IMR-90 (cell line): ENCODE results near the gene FIS1. TPM values are rescaled to one million over a fixed set of nuclear protein-coding genes. Genes with fewer than 3 reads are reported as not detected.

Source experiments
- ATAC-seq: fragments of 200-7000 bp; cut with Tn5 transposase; 2 replicates; pipeline ENCODE4 v1.9.1; 2020; ENCODE audit warnings: low read depth, mild to moderate bottlenecking, moderate library complexity
- BruUV-seq: library from RNA; stranded (reverse); fragments of 400-500 nt; replicated peaks from 2 replicates; lab custom pipeline; 2021; lab: Mats Ljungman, UMichigan
- CTCF ChIA-PET: fragments of 300-600 bp; formaldehyde crosslinking; extraction: SDS; loops from one replicate; lab custom pipeline; 2021; ENCODE audit warnings: antibody characterized with exemption; lab: Yijun Ruan, JAX
- POLR2A ChIA-PET: fragments of 300-600 bp; sonication (Branson Sonifier 250); formaldehyde crosslinking; loops from one replicate; lab custom pipeline; 2022; ENCODE audit warnings: antibody characterized with exemption; ENCODE audit not compliant: unreplicated experiment; lab: Charles Lee
- DNase-seq: peaks from one replicate; pipeline ENCODE4 v3.0.0; 2013
- H2AFZ ChIP-seq: replicated peaks from 2 replicates; pipeline ENCODE3; 2013; ENCODE audit warnings: low read length, mild to moderate bottlenecking; ENCODE audit not compliant: poor library complexity
- H2AK5ac ChIP-seq: 2 replicates; pipeline ENCODE4 v1.6.1; 2013; ENCODE audit warnings: low read depth, low read length, inconsistent platforms
- H2AK9ac ChIP-seq: replicated peaks from 2 replicates; pipeline ENCODE3; 2013; ENCODE audit warnings: mild to moderate bottlenecking, low read depth, low read length, moderate library complexity; ENCODE audit not compliant: poor library complexity
- H2BK120ac ChIP-seq: 2 replicates; pipeline ENCODE4 v1.6.1; 2013; ENCODE audit warnings: low read depth, low read length, inconsistent platforms
- H2BK15ac ChIP-seq: 3 replicates; pipeline ENCODE4 v1.6.1; 2013; ENCODE audit warnings: low read depth, low read length, inconsistent platforms
- H2BK20ac ChIP-seq: 2 replicates; pipeline ENCODE4 v1.6.1; 2013; ENCODE audit warnings: low read depth, mild to moderate bottlenecking, inconsistent platforms, low read length, moderate library complexity
- H2BK5ac ChIP-seq: 2 replicates; pipeline ENCODE4 v1.6.1; 2013; ENCODE audit warnings: mild to moderate bottlenecking, low read depth, low read length, inconsistent platforms; ENCODE audit not compliant: poor library complexity, severe bottlenecking
- H3K14ac ChIP-seq: replicated peaks from 2 replicates; pipeline ENCODE4 v1.6.1; 2013; ENCODE audit warnings: low read depth, low read length, inconsistent platforms
- H3K18ac ChIP-seq: 2 replicates; pipeline ENCODE4 v1.6.1; 2013; ENCODE audit warnings: low read depth, low read length, control low read depth
- H3K23ac ChIP-seq: 2 replicates; pipeline ENCODE4 v1.6.1; 2013; ENCODE audit warnings: low read depth, low read length, inconsistent platforms
- H3K27ac ChIP-seq: 2 replicates; pipeline ENCODE4 v1.5.1; 2013; ENCODE audit warnings: mild to moderate bottlenecking, control low read depth, low read length; ENCODE audit not compliant: insufficient read depth
- H3K27me3 ChIP-seq: 2 replicates; pipeline ENCODE4 v1.6.1; 2013; ENCODE audit warnings: low read length; ENCODE audit not compliant: control insufficient read depth, insufficient read depth
- H3K36me3 ChIP-seq: 2 replicates; pipeline ENCODE4 v1.6.1; 2013; ENCODE audit warnings: low read length, mixed read lengths; ENCODE audit not compliant: control insufficient read depth, insufficient read depth
- H3K4ac ChIP-seq: 2 replicates; pipeline ENCODE4 v1.6.1; 2013; ENCODE audit warnings: low read depth, low read length, inconsistent platforms
- H3K4me1 ChIP-seq: 2 replicates; pipeline ENCODE4 v1.6.1; 2013; ENCODE audit warnings: low read length, mixed read lengths; ENCODE audit not compliant: control insufficient read depth, insufficient read depth
- H3K4me2 ChIP-seq: 2 replicates; pipeline ENCODE4 v1.6.1; 2013; ENCODE audit warnings: low read depth, mild to moderate bottlenecking, control low read depth, low read length, moderate library complexity
- H3K4me3 ChIP-seq: 2 replicates; pipeline ENCODE4 v1.5.1; 2013; ENCODE audit warnings: low read depth, mild to moderate bottlenecking, control low read depth, low read length, moderate library complexity; ENCODE audit not compliant: insufficient read depth
- H3K56ac ChIP-seq: 2 replicates; pipeline ENCODE4 v1.6.1; 2013; ENCODE audit warnings: low read length, inconsistent platforms; ENCODE audit not compliant: insufficient read depth; ENCODE audit errors: extremely low read depth
- H3K79me1 ChIP-seq, 2 experiments: 2 replicates each; pipeline ENCODE4 v1.6.1; 2013; ENCODE audit warnings: low read length in 2 of 2, inconsistent platforms in 1 of 2, low read depth in 1 of 2
- H3K9ac ChIP-seq: 2 replicates; pipeline ENCODE4 v1.6.1; 2013; ENCODE audit warnings: low read depth, low read length, control low read depth
- H3K9me1 ChIP-seq: 2 replicates; pipeline ENCODE4 v1.6.1; 2013; ENCODE audit warnings: low read length, inconsistent platforms; ENCODE audit not compliant: insufficient read depth
- H3K9me3 ChIP-seq: 2 replicates; pipeline ENCODE4 v1.6.1; 2013; ENCODE audit warnings: low read length; ENCODE audit not compliant: control insufficient read depth, insufficient read depth
- H4K20me1 ChIP-seq: 2 replicates; pipeline ENCODE4 v1.6.1; 2013; ENCODE audit warnings: low read length, inconsistent platforms; ENCODE audit not compliant: insufficient read depth
- H4K5ac ChIP-seq: 2 replicates; pipeline ENCODE4 v1.6.1; 2013; ENCODE audit warnings: mild to moderate bottlenecking, low read depth, low read length, control low read depth
- H4K8ac ChIP-seq, 2 experiments: 2 replicates each; pipeline ENCODE4 v1.6.1; 2013; ENCODE audit warnings: low read depth in 2 of 2, low read length in 2 of 2, control low read depth in 1 of 2, inconsistent platforms in 1 of 2
- H4K91ac ChIP-seq: 2 replicates; pipeline ENCODE4 v1.6.1; 2013; ENCODE audit warnings: low read depth, low read length, inconsistent platforms; ENCODE audit not compliant: insufficient read depth
- BHLHE40 ChIP-seq: fragments of 150-350 bp; IDR thresholded peaks from 2 replicates; pipeline ENCODE4 v1.6.1; 2016; ENCODE audit warnings: mild to moderate bottlenecking, low read depth, low read length
- CEBPB ChIP-seq: IDR thresholded peaks from 2 replicates; pipeline ENCODE4 v1.6.1; 2012; ENCODE audit warnings: low read depth, low read length, improper control_type of control experiment
- CHD1 ChIP-seq: IDR thresholded peaks from 2 replicates; pipeline ENCODE4 v1.6.1; 2012; ENCODE audit warnings: low read depth, low read length, improper control_type of control experiment
- ELK1 ChIP-seq: fragments of 150-350 bp; IDR thresholded peaks from 2 replicates; pipeline ENCODE4 v1.6.1; 2016; ENCODE audit warnings: low read depth, mild to moderate bottlenecking, low read length, moderate library complexity, borderline replicate concordance
- FOS ChIP-seq: fragments of 150-350 bp; IDR thresholded peaks from 2 replicates; pipeline ENCODE4 v1.6.1; 2016; ENCODE audit warnings: low read depth, low read length
- MAFK ChIP-seq: IDR thresholded peaks from 2 replicates; pipeline ENCODE4 v1.6.1; 2012; ENCODE audit warnings: low read depth, low read length, improper control_type of control experiment
- MAZ ChIP-seq: IDR thresholded peaks from 2 replicates; pipeline ENCODE4 v1.6.1; 2012; ENCODE audit warnings: low read depth, mild to moderate bottlenecking, low read length, improper control_type of control experiment, moderate library complexity, borderline replicate concordance
- MXI1 ChIP-seq: IDR thresholded peaks from 2 replicates; pipeline ENCODE4 v1.6.1; 2012; ENCODE audit warnings: low read depth, mild to moderate bottlenecking, low read length, moderate library complexity, borderline replicate concordance
- NFE2L2 ChIP-seq: fragments of 150-350 bp; IDR thresholded peaks from 2 replicates; pipeline ENCODE4 v1.6.1; 2016; ENCODE audit warnings: low read depth, mild to moderate bottlenecking, low read length
- POLR2A ChIP-seq: IDR thresholded peaks from 2 replicates; pipeline ENCODE4 v1.6.1; 2012; ENCODE audit warnings: mild to moderate bottlenecking, low read depth, low read length
- RAD21 ChIP-seq: IDR thresholded peaks from 2 replicates; pipeline ENCODE4 v1.6.1; 2012; ENCODE audit warnings: low read length, improper control_type of control experiment
- RCOR1 ChIP-seq: IDR thresholded peaks from 2 replicates; pipeline ENCODE4 v1.6.1; 2012; ENCODE audit warnings: mild to moderate bottlenecking, low read length, improper control_type of control experiment; ENCODE audit not compliant: insufficient replicate concordance
- RFX5 ChIP-seq: IDR thresholded peaks from 2 replicates; pipeline ENCODE4 v1.8.0; 2012; ENCODE audit warnings: low read depth, mild to moderate bottlenecking, low read length, moderate library complexity
- SMC3 ChIP-seq: fragments of 150-350 bp; IDR thresholded peaks from 2 replicates; pipeline ENCODE4 v1.6.1; 2016; ENCODE audit warnings: low read depth, mild to moderate bottlenecking, antibody characterized with exemption, low read length, moderate library complexity
- USF2 ChIP-seq: fragments of 150-350 bp; IDR thresholded peaks from 2 replicates; pipeline ENCODE4 v1.6.1; 2017; ENCODE audit warnings: mild to moderate bottlenecking, antibody characterized with exemption, low read length, low read depth
- WGBS, 2 experiments: methylation state at CpG; one replicate each; pipeline versions ENCODE4 v1.1.5 to v1.1.7; 2013; ENCODE audit warnings: missing lambda C conversion rate in 2 of 2; ENCODE audit not compliant: insufficient read length in 1 of 2; ENCODE audit errors: extremely low coverage in 2 of 2; 5-methylcytosine and 5-hydroxymethylcytosine counted together
- dilution Hi-C: fragments of 300-500 bp; cut with HindIII; formaldehyde crosslinking; loops from one replicate; pipeline ENCODE4 v1.14.3; 2018; ENCODE audit warnings: low sequenced_read_pairs; ENCODE audit not compliant: unreplicated experiment
- in situ Hi-C: fragments of 300-500 bp; cut with MboI; formaldehyde crosslinking; loops from 3 replicates; pipeline ENCODE4 v1.14.3; 2019; ENCODE audit warnings: low sequenced_read_pairs, inconsistent platforms, mixed read lengths
- intact Hi-C: fragments of 100-400 bp; cut with micrococcal nuclease; formaldehyde crosslinking; loops from 2 replicates; pipeline ENCODE4 v1.10.0; 2022
- polyA plus RNA-seq, 3 experiments: library from polyadenylated mRNA; depleted of rRNA; stranded (reverse); fragments of >200 nt; gene quantifications; 2 replicates each; pipeline ENCODE4 v1.2.3, GENCODE V29; 2012; ENCODE audit warnings: low replicate concordance in 1 of 3
- total RNA-seq: library from RNA; depleted of rRNA; stranded (reverse); fragments of >200 nt; gene quantifications from 2 replicates; pipeline ENCODE4 v1.2.3, GENCODE V29; 2012

Gene FIS1
- total and polyA plus RNA-seq, 2 of the 4 experiments (the other 2 are of a cell fraction) = 293 to 489 TPM

- H4K8ac ChIP-seq = no peak overlapping the region
Observed at GRCh38 chr7:101271021-101271420, 26.1 kb upstream of the FIS1 start.

More at GRCh38 chr7:101271021-101271420, 26.1 kb upstream of the FIS1 start:
- Histone ChIP-seq H2BK15ac (no peak overlapping the region), H3K56ac (no peak overlapping the region), H3K36me3 (no peaks in the 10 kb centered on the region), H4K5ac (no peak overlapping the region), H2AK9ac (no peak overlapping the region), H3K4me2 (no peak overlapping the region), H3K4me1 (no peaks in the 10 kb centered on the region), H3K18ac (no peak overlapping the region), H2BK20ac (no peak overlapping the region), H2AFZ (no peak overlapping the region), H2AK5ac (no peak overlapping the region), H3K4ac (no peak overlapping the region), H4K91ac (no peak overlapping the region), H3K9me1 (no peaks in the 10 kb centered on the region), H2BK5ac (no peak overlapping the region), H3K4me3 (no peak overlapping the region), H3K23ac (no peak overlapping the region), H2BK120ac (no peak overlapping the region), H3K79me1 (no peaks in the 10 kb centered on the region), H4K20me1 (no peaks in the 10 kb centered on the region), H3K9ac (no peak overlapping the region), H3K27me3 (peaks cover 11% of the 10 kb centered on the region), H3K14ac (no peak overlapping the region), H3K9me3 (no peaks in the 10 kb centered on the region), H3K27ac (no peak overlapping the region)
- ChIA-PET CTCF (interaction anchor here (1.5 kb wide), 1 partner anchor 12 kb away, joined by 6 read pairs; no protein-coding TSS in a partner anchor), POLR2A (no interaction called here)
- no CpG with 5 or more reads among the region's 5 CpGs for whole genome bisulfite sequencing, 2 experiments
- intact Hi-C loops (no loop called here), dilution Hi-C loops (no loop called here), in situ Hi-C loops (no loop called here)
- ATAC-seq = no peak
- TF ChIP-seq SMC3 (no peak), RCOR1 (no peak), CEBPB (no peak), POLR2A (no peak), RAD21 (no peak), RFX5 (no peak), USF2 (no peak), MAZ (no peak), MXI1 (no peak), CHD1 (no peak), FOS (no peak), BHLHE40 (no peak), NFE2L2 (no peak), MAFK (no peak), ELK1 (no peak)
- DNase-seq = no peak
- BruUV-seq = no TSS peak
